Renal cortical epithelial cell (primary cell): Measurements from ENCODE around the gene TSTD2. TPM values are rescaled to one million over a fixed set of nuclear protein-coding genes. Genes with fewer than 3 reads are reported as not detected.
A peak's percentile ranks its signal among the peaks of the same experiment; 100 is the strongest.

Experiments
- DNase-seq: peaks from one replicate; pipeline ENCODE4 v3.0.0-alpha.2; 2011; ENCODE audit warnings: low read depth
- total RNA-seq: library from RNA; depleted of rRNA; stranded (reverse); fragments of >200 nt; gene quantifications from 2 replicates; pipeline ENCODE4 v1.2.3, GENCODE V29; 2014

Gene TSTD2
- total RNA-seq, 1 donor from 2014 or later, result 31.4 TPM

- DNase-seq, result no peak
Measured at GRCh38 chr9:97563458-97564135, 69.6 kb downstream of the TSTD2 start.

- DNase-seq, result no peak
Measured at GRCh38 chr9:97562542-97562941, 70.6 kb downstream of the TSTD2 start.

- DNase-seq, result no peak
Measured at GRCh38 chr9:97561501-97561900, 71.7 kb downstream of the TSTD2 start.

GRCh38 chr9:97560851-97561250 lies 72.3 kb downstream of the TSTD2 start:
- DNase-seq, result no peak

- DNase-seq, result no peak
Measured at GRCh38 chr9:97560154-97560553, 73.0 kb downstream of the TSTD2 start.

- DNase-seq, result peak; percentile 27
Measured at GRCh38 chr9:97559111-97559514, 74.1 kb downstream of the TSTD2 start.

- DNase-seq, result no peak
Measured at GRCh38 chr9:97558701-97559101, 74.5 kb downstream of the TSTD2 start.

- no peak for DNase-seq
Measured at GRCh38 chr9:97557606-97558095, 75.5 kb downstream of the TSTD2 start.

GRCh38 chr9:97556721-97557605 lies 76.2 kb downstream of the TSTD2 start:
- DNase-seq, result no peak

- no peak for DNase-seq
Measured at GRCh38 chr9:97556036-97556720, 77.0 kb downstream of the TSTD2 start.

GRCh38 chr9:97555164-97555563 lies 78.0 kb downstream of the TSTD2 start:
- no peak for DNase-seq

GRCh38 chr9:97554566-97555075 lies 78.5 kb downstream of the TSTD2 start:
- DNase-seq, result no peak

- DNase-seq, result no peak
Measured at GRCh38 chr9:97553841-97554240, 79.3 kb downstream of the TSTD2 start.

GRCh38 chr9:97553141-97553540 lies 80.0 kb downstream of the TSTD2 start:
- DNase-seq, result no peak

GRCh38 chr9:97551308-97551707 lies 81.9 kb downstream of the TSTD2 start:
- no peak for DNase-seq

GRCh38 chr9:97550386-97550785 lies 82.8 kb downstream of the TSTD2 start:
- no peak for DNase-seq

Other genes starting within 250 kb of the TSTD2 start
- 17.1 and 17.2 TPM in 2 replicates for gene TDRD7, start 221.3 kb downstream of the TSTD2 start, total RNA-seq
- 1.6 and 6.5 TPM in 2 replicates for gene TMOD1, start 131.7 kb downstream of the TSTD2 start, total RNA-seq
- gene NCBP1, start 453 bp upstream of the TSTD2 start, total RNA-seq, result 40.5 and 54.4 TPM in 2 replicates
- 7.5 and 9.7 TPM in 2 replicates for gene XPA, start 64.0 kb upstream of the TSTD2 start, total RNA-seq
- gene FOXE1, start 219.9 kb upstream of the TSTD2 start, total RNA-seq, result 19.6 and 57.1 TPM in 2 replicates